Coronary artery (tissue), 2 donors: Measurements from ENCODE around the gene PPP1R14C.

Experiments
- DNase-seq: peaks from one replicate; pipeline ENCODE4 v3.0.0-alpha.2; 2017; ENCODE audit warnings: low spot score
- H3K27ac ChIP-seq, 2 donors: fragments of 200-600 bp; sonication (generic); one replicate each; pipeline ENCODE4 v1.5.1; 2016 to 2019
- H3K4me3 ChIP-seq: fragments of 200-600 bp; sonication (generic); 2 replicates; pipeline ENCODE4 v1.5.1; 2016; ENCODE audit warnings: mild to moderate bottlenecking, moderate library complexity
- TF ChIP-seq, protein P1 (sequence below): fragments of 200-600 bp; sonication (generic); IDR thresholded peaks from one replicate; pipeline ENCODE4 v1.5.1; 2019; ENCODE audit warnings: antibody characterized with exemption

The PPP1R14C gene

DNA sequence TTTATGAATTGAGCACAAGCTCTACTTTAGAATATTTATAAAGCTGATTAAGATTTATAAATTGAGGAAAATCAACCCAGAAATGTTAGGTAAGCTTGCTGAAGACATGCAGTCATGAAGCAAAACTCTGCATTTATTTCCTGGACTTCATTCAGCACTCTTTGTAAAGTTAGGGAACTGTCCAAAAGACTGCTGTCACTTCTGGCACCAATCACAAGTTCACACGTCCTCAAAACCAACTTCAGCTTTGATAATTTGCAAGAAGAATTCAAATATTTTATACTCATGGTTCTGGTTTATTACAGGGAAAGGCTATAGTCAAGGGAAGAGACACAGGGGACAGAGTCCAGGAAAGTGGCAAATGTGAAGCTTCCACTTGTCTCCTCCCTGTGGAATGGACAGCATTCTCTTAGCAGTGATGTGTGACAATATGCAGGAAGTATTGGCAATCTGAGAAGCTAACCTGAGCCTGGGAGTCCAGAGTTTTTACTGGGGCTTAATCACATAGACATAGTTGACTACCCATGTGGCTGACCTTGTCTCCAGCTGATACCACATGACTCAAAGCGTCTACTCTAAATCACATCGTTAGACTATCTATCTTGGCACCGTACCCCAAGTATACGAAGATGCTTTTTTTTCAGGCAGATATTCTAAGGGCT lies 85.4 kb downstream of the PPP1R14C start:
- no peak overlapping the region for H3K4me3 ChIP-seq
- no peak overlapping the region for H3K27ac ChIP-seq
- DNase-seq = no peak
- TF ChIP-seq, protein P1, sequence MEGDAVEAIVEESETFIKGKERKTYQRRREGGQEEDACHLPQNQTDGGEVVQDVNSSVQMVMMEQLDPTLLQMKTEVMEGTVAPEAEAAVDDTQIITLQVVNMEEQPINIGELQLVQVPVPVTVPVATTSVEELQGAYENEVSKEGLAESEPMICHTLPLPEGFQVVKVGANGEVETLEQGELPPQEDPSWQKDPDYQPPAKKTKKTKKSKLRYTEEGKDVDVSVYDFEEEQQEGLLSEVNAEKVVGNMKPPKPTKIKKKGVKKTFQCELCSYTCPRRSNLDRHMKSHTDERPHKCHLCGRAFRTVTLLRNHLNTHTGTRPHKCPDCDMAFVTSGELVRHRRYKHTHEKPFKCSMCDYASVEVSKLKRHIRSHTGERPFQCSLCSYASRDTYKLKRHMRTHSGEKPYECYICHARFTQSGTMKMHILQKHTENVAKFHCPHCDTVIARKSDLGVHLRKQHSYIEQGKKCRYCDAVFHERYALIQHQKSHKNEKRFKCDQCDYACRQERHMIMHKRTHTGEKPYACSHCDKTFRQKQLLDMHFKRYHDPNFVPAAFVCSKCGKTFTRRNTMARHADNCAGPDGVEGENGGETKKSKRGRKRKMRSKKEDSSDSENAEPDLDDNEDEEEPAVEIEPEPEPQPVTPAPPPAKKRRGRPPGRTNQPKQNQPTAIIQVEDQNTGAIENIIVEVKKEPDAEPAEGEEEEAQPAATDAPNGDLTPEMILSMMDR = no peak

DNA sequence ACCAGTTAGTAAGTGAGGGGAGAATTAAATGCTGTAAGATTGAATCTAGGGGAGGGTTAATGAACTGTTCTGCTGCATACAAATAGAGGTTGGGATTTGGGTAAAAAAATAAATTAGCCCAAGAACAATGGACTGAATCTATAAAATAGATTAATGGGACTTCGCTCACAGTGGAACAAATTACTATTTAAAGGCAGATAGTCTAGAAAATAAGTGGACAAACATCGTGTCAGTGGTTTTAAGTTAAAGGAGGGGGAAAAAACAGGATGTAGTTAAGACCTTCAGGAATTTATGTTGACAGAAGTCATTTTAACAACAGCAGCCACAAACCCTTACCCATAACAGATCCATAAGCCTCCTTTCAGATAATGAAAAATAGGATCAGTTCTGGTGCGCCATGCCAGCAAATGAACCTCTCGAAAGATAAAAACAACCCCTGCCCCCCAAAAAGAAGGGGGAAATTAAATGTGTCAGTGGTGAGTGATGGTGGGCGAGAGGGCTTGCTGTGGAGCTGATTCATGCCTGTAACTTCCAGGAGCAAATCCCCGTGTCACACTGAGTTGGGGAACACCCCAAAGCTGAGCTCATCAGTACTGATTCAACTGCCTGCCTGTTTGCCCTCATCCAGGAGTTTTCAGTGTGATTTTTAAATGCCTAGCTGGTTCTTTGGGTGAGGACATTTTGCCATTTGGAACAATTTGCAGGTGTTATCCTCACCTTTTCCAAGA lies 86.8 kb downstream of the PPP1R14C start:
- no peak for DNase-seq
- H3K4me3 ChIP-seq = no peak overlapping the region
- TF ChIP-seq, protein P1 = no peak
- no peak overlapping the region for H3K27ac ChIP-seq

DNA sequence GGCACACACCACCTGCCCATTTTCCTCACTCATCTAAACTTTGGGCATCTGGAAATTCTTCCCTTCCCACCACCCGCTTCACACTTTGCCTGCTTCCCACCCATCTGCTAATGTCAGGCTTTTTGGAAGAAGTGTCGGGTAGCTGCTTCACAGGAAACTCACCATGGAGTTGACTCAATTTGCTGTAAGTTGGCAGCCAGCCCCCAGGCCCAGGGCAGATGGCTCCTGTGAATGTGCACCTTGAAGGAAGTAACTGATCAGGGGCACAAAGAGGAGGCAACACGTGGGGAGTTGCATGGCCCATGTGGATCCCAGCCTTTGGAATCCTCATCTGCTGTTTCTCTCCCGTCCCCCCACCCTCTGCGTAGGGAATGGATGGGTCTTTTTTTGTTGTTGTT lies 87.3 kb downstream of the PPP1R14C start:
- no peak for DNase-seq
- H3K27ac ChIP-seq = no peak overlapping the region
- no peak overlapping the region for H3K4me3 ChIP-seq
- TF ChIP-seq, protein P1 = no peak

GRCh38 chr6:150230832-150231524 lies 88.1 kb downstream of the PPP1R14C start:
- Histone ChIP-seq H3K4me3 (no peak overlapping the region), H3K27ac (no peak overlapping the region)
- no peak for DNase-seq
- TF ChIP-seq, protein P1 = no peak

DNA sequence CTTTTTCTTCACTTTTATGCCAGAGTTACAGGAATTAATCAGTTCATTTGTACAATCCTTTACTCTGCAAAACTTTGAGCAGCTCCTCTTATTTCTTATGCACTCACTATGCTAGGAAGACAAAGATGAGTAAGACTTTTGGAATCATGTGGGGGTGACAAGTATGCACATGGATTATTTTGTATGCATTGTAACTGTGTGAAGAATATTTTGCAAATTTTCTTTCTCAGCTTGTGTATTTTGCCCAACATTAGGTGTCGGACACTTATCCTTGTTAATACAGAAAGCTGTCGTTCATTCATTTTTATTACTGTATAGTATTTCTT lies 88.6 kb downstream of the PPP1R14C start:
- DNase-seq = no peak
- TF ChIP-seq, protein P1 = no peak
- no peak overlapping the region for H3K27ac ChIP-seq
- H3K4me3 ChIP-seq = no peak overlapping the region

DNA sequence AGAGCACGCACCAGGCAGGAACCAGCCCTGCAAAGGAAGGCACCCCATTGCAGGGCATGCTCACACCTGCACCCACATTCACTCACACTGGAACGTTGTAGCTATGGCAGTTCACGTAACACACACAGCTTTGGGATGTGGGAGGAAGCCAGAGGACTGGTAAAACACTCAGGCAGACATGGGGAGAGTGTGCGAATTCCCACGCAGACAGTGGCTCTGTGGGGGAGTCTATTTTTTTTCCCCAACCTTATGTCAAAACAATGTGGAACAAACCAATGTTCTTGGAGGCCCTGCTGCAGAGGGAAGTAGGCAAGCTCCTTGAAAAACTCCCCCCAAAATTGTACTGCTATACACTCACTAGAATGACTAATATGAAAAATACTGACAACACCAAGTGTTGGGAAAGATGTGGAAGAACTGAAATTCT lies 91.0 kb downstream of the PPP1R14C start:
- no peak overlapping the region for H3K4me3 ChIP-seq
- TF ChIP-seq, protein P1 = no peak
- DNase-seq = no peak
- no peak overlapping the region for H3K27ac ChIP-seq
